SJSA1 (cell line): ENCODE measurements around the gene RPAP2. TPM values are rescaled to one million over a fixed set of nuclear protein-coding genes. Genes with fewer than 3 reads are reported as not detected.
"Not testable (repeated sequence)": the region's sequence is repeated elsewhere in the genome, so short reads cannot be mapped to it uniquely, and the experiment has no call there.

ENCODE experiments used
- DNase-seq, 2 experiments: peaks; one replicate each; pipeline ENCODE4 v3.0.0-alpha.2; 2015 to 2020; ENCODE audit warnings: low spot score in 2 of 2, low read depth in 1 of 2
- H3K27ac ChIP-seq: fragments of 250-450 bp; sonication (Bioruptor Pico); 2 replicates; pipeline ENCODE4 v1.5.1; 2020; ENCODE audit warnings: mild to moderate bottlenecking, moderate library complexity
- H3K27me3 ChIP-seq: fragments of 250-450 bp; sonication (Bioruptor Pico); replicated peaks from 2 replicates; pipeline ENCODE4 v1.5.1; 2020; ENCODE audit warnings: mild to moderate bottlenecking, moderate library complexity
- H3K36me3 ChIP-seq: fragments of 250-450 bp; sonication (Bioruptor Pico); 2 replicates; pipeline ENCODE4 v1.5.1; 2020; ENCODE audit warnings: mild to moderate bottlenecking
- H3K4me1 ChIP-seq: fragments of 250-450 bp; sonication (Bioruptor Pico); replicated peaks from 2 replicates; pipeline ENCODE4 v1.6.1; 2021; ENCODE audit warnings: mild to moderate bottlenecking
- H3K4me3 ChIP-seq: fragments of 250-450 bp; sonication (Bioruptor Pico); 2 replicates; pipeline ENCODE4 v1.5.1; 2020; ENCODE audit warnings: mild to moderate bottlenecking
- H3K9me3 ChIP-seq: fragments of 250-450 bp; sonication (Bioruptor Pico); replicated peaks from 2 replicates; pipeline ENCODE4 v1.5.1; 2020; ENCODE audit warnings: mild to moderate bottlenecking
- total RNA-seq: library from RNA; depleted of rRNA; stranded (reverse); fragments of >200 nt; shearing (Covaris generic); gene quantifications from 2 replicates; pipeline ENCODE4 v1.2.3, GENCODE V29; 2014

The RPAP2 gene
- total RNA-seq, 1 experiment from 2014 or later: 19.1 TPM

DNA sequence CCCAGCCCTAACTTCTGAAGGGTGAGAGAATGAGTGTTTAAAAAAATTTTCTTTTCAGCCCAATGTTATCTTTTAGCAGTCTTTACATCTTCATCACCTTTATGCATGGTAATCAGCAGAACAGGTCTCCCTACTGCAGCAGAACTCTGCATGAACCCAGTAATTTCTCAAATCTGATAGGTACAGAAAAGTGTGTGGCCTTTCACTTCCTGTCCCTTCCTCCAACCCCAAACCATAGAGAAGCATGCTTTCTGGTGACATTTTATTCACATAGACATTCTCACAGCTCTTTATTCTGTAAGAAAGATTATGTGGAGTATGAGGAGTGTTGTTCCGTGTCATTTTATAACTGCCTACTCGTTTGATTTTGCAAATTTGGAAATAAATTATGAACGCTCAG lies 68.6 kb downstream of the RPAP2 start:
- H3K9me3 ChIP-seq: no peaks in the 10 kb centered on the region
- no peaks in the 10 kb centered on the region for H3K4me1 ChIP-seq
- DNase-seq: no peak
- no peak overlapping the region for H3K4me3 ChIP-seq
- H3K36me3 ChIP-seq: no peaks in the 10 kb centered on the region; the same call in 1 of the 2 replicates
- no peaks in the 10 kb centered on the region for H3K27me3 ChIP-seq
- no peak overlapping the region for H3K27ac ChIP-seq

DNA sequence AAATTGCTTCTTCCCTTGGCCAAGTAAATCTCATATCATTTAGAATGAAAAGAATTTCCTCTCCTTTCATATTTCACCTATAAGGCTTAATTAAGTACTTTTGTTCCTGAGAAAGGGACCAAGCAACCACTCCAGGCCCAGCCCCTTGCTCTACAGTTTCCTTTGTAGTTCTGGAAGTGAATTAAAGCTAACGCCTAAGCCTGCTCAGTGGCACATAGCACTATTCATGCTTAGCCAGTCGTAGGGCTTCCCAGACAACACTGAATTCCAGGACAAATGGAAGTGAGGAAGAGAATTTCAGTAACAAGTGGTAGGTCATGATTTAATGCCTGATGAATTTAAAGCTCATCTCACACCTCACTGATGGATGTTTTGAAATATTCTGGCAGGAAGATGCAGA lies 73.3 kb downstream of the RPAP2 start:
- no peaks in the 10 kb centered on the region for H3K9me3 ChIP-seq
- no peaks in the 10 kb centered on the region for H3K36me3 ChIP-seq
- no peak for DNase-seq
- no peaks in the 10 kb centered on the region for H3K4me1 ChIP-seq
- H3K4me3 ChIP-seq: no peak overlapping the region
- H3K27me3 ChIP-seq: no peaks in the 10 kb centered on the region
- H3K27ac ChIP-seq: no peak overlapping the region

- Histone ChIP-seq H3K27me3 (no peaks in the 10 kb centered on the region), H3K27ac (no peak overlapping the region), H3K4me3 (no peak overlapping the region), H3K4me1 (no peaks in the 10 kb centered on the region), H3K9me3 (no peaks in the 10 kb centered on the region), H3K36me3 (no peaks in the 10 kb centered on the region)
- DNase-seq: no peak
Measured at GRCh38 chr1:92374223-92374622, 75.4 kb downstream of the RPAP2 start.

DNA sequence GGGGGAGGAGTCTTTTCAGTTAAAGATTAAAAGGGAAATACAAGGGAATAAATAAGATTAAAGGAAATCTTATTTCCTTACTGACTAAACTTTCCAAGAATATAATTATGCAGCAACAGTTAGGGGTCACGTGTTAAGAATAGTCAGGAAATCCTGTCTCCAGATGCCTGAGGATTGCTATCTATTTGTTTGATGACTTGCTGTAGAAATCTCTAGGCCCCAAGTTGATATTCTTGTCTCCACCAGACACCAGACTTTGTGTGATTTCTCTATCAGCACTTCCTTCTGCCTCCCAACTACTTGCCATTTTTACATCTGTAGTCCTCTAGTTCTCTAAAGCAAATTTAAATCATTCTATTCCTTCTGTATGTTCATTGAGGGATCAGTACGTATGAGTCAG lies 77.5 kb downstream of the RPAP2 start:
- Histone ChIP-seq H3K27me3 (no peaks in the 10 kb centered on the region), H3K36me3 (peaks cover 5% of the 10 kb centered on the region), H3K9me3 (no peaks in the 10 kb centered on the region), H3K4me3 (no peak overlapping the region), H3K27ac (no peak overlapping the region), H3K4me1 (no peaks in the 10 kb centered on the region)
- DNase-seq: no peak

GRCh38 chr1:92377991-92378390 lies 79.1 kb downstream of the RPAP2 start:
- not testable (repeated sequence) for H3K9me3 ChIP-seq, H3K4me1 ChIP-seq, H3K4me3 ChIP-seq, H3K27me3 ChIP-seq, H3K36me3 ChIP-seq, H3K27ac ChIP-seq, DNase-seq

DNA sequence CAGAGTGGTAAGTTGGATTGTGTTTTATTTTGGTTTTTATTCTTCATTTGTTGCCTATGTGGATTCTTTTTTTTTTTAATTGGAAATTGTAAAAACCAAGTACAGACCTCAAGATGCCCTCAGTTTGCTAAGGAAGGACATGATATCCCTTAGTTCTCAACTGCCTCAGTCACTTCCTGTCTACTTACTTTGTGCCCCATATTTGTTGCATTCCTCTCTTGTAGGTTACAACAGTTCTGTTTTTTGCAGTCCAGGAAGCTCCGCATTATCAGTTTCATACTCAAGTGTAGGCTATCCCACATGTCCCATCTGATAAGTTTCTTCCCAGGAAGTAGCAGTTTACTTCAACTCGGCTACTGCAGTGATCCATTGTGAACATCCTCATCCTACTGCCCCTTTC lies 82.0 kb downstream of the RPAP2 start:
- Histone ChIP-seq H3K9me3 (no peaks in the 10 kb centered on the region), H3K36me3 (peaks cover 5% of the 10 kb centered on the region), H3K4me1 (no peaks in the 10 kb centered on the region), H3K27me3 (no peaks in the 10 kb centered on the region), H3K27ac (no peak overlapping the region), H3K4me3 (no peak overlapping the region)
- no peak for DNase-seq

DNA sequence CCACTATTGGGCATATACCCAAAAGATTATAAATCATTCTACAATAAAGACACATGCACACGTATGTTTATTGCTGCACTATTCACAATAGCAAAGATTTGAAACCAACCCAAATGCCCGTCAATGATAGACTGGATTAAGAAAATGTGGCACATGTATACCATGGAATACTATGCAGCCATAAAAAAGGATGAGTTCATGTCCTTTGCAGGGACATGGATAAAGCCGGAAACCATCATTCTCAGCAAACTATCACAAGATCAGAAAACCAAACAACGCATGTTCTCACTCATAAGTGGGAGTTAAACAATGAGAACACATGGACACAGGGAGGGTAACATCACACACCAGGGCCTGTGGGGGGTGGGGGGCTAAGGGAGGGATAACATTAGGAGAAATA lies 95.1 kb downstream of the RPAP2 start:
- not testable (repeated sequence) for H3K4me3 ChIP-seq, H3K36me3 ChIP-seq, H3K27ac ChIP-seq, DNase-seq, H3K27me3 ChIP-seq, H3K9me3 ChIP-seq, H3K4me1 ChIP-seq

- DNase-seq: no peak
- no peaks in the 10 kb centered on the region for H3K36me3 ChIP-seq
- H3K4me1 ChIP-seq: no peaks in the 10 kb centered on the region
- no peak overlapping the region for H3K4me3 ChIP-seq
- 0 out of 2 replicates have a peak, but pooled peaks cover 3% of the 10 kb centered on the region for H3K9me3 ChIP-seq
- no peak overlapping the region for H3K27ac ChIP-seq
- no peaks in the 10 kb centered on the region for H3K27me3 ChIP-seq
Measured at GRCh38 chr1:92398519-92398918, 99.7 kb downstream of the RPAP2 start.

GRCh38 chr1:92399076-92399475 lies 100.2 kb downstream of the RPAP2 start:
- no peaks in the 10 kb centered on the region for H3K27me3 ChIP-seq
- no peaks in the 10 kb centered on the region for H3K36me3 ChIP-seq
- H3K9me3 ChIP-seq: 0 out of 2 replicates have a peak, but pooled peaks cover 4% of the 10 kb centered on the region
- no peak for DNase-seq
- H3K4me1 ChIP-seq: no peaks in the 10 kb centered on the region
- H3K4me3 ChIP-seq: no peak overlapping the region
- H3K27ac ChIP-seq: no peak overlapping the region

DNA sequence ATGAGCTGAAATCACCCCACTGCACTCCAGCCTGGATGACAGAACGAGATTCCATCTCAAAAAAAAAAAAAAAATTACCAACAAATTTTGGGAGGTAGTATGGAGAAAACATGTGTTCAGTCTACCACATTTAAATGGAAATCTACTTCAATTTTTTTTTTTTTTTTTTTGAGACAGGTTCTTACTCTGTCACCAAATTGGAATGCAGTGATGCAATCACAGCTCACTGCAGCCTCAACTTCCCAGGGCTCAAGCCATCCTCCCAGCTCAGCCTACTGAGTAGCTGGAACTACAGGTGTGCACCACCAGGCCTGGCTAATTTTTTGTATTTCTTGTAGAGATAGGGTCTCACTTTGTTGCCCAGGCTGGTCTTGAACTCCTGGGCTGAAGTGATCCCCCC lies 105.8 kb downstream of the RPAP2 start:
- Histone ChIP-seq H3K36me3 (no peaks in the 10 kb centered on the region), H3K27me3 (no peaks in the 10 kb centered on the region), H3K4me1 (no peaks in the 10 kb centered on the region), H3K27ac (no peak overlapping the region), H3K4me3 (no peak overlapping the region), H3K9me3 (0 out of 2 replicates have a peak, but pooled peaks cover 4% of the 10 kb centered on the region)
- no peak for DNase-seq

- H3K36me3 ChIP-seq: no peaks in the 10 kb centered on the region
- no peaks in the 10 kb centered on the region; the same call in 1 of the 2 replicates for H3K9me3 ChIP-seq
- no peak overlapping the region for H3K27ac ChIP-seq
- no peaks in the 10 kb centered on the region for H3K4me1 ChIP-seq
- no peak for DNase-seq
- H3K27me3 ChIP-seq: no peaks in the 10 kb centered on the region
- no peak overlapping the region for H3K4me3 ChIP-seq
Measured at GRCh38 chr1:92408825-92409224, 110.0 kb downstream of the RPAP2 start.

GRCh38 chr1:92409946-92410549 lies 111.2 kb downstream of the RPAP2 start:
- no peak overlapping the region for H3K4me3 ChIP-seq
- H3K27ac ChIP-seq: no peak overlapping the region
- no peak for DNase-seq
- H3K9me3 ChIP-seq: no peaks in the 10 kb centered on the region; the same call in 1 of the 2 replicates
- no peaks in the 10 kb centered on the region for H3K27me3 ChIP-seq
- no peaks in the 10 kb centered on the region for H3K4me1 ChIP-seq
- H3K36me3 ChIP-seq: no peaks in the 10 kb centered on the region

DNA sequence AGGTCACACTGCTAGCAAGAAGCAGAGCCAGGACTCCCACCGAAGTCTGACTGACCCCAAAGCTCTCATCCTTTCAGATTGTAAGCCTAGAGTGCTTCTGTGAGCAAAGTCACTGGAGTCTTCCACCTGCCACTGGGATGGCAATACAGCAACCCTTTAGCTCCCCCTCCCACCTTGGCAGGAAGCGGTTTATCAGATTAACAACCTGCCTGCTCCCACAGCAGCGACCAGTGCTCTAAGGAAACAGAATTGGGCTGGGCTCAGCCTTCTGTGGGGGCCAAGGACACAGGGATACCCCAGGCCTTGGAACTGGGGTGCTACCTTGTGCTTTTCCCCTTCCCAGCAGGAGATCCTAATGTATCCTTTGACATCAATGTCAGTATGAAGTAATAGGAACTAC lies 111.8 kb downstream of the RPAP2 start:
- Histone ChIP-seq H3K9me3 (no peaks in the 10 kb centered on the region; the same call in 1 of the 2 replicates), H3K27ac (no peak overlapping the region), H3K4me3 (no peak overlapping the region), H3K4me1 (no peaks in the 10 kb centered on the region), H3K27me3 (no peaks in the 10 kb centered on the region), H3K36me3 (no peaks in the 10 kb centered on the region)
- no peak for DNase-seq

DNA sequence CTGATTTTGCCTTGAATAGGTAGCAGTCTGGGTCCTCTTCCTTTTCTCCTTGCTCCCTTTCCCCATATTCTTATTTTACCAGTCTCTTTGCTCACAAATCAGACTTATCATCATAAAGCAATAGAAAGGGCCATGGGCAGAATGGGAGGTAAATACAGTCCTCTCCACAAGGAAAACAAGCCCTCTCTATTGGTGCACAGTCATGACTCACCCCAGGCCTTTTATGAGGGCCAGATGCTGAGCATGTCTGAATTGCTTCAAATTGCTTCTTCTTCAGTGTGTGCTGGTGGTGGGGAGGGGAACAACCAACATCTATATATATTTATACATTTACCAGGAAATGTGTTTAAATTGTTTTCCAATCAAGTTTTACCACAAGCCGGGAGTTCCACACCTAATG lies 112.7 kb downstream of the RPAP2 start:
- H3K4me3 ChIP-seq: no peak overlapping the region
- H3K9me3 ChIP-seq: no peaks in the 10 kb centered on the region; the same call in 1 of the 2 replicates
- no peaks in the 10 kb centered on the region for H3K4me1 ChIP-seq
- no peaks in the 10 kb centered on the region for H3K36me3 ChIP-seq
- peak in 1 of 2 experiments; percentile 10 for DNase-seq
- no peak overlapping the region for H3K27ac ChIP-seq
- H3K27me3 ChIP-seq: no peaks in the 10 kb centered on the region

GRCh38 chr1:92419642-92420041 lies 120.8 kb downstream of the RPAP2 start:
- H3K9me3 ChIP-seq: no peaks in the 10 kb centered on the region
- H3K27ac ChIP-seq: no peak overlapping the region
- no peaks in the 10 kb centered on the region for H3K4me1 ChIP-seq
- DNase-seq: no peak
- H3K4me3 ChIP-seq: no peak overlapping the region
- no peaks in the 10 kb centered on the region for H3K36me3 ChIP-seq
- H3K27me3 ChIP-seq: no peaks in the 10 kb centered on the region
